Activated CD4-positive, CD25-positive, alpha-beta regulatory T cell treated with anti-CD3 and anti-CD28 coated beads, Interleukin-2, amount 50 U/mL, for 16 hours (primary cell): ENCODE results near the gene NEK11.

Experiments
- DNase-seq: peaks from one replicate; pipeline ENCODE4 v3.0.0-alpha.2; 2020; ENCODE audit warnings: low read depth, low spot score

NEK11 gene

GRCh38 chr3:131224886-131225550 is 198.3 kb downstream of the NEK11 start:
- DNase-seq = no peak

- DNase-seq = no peak
Observed at GRCh38 chr3:131228522-131228921, 201.8 kb downstream of the NEK11 start.

- DNase-seq = no peak
Observed at GRCh38 chr3:131231710-131232389, 205.2 kb downstream of the NEK11 start.

GRCh38 chr3:131232711-131233267 is 206.1 kb downstream of the NEK11 start:
- DNase-seq = no peak

GRCh38 chr3:131233900-131234668 is 207.4 kb downstream of the NEK11 start:
- DNase-seq = no peak

GRCh38 chr3:131236421-131236820 is 209.7 kb downstream of the NEK11 start:
- DNase-seq = no peak

GRCh38 chr3:131238496-131238895 is 211.8 kb downstream of the NEK11 start:
- no peak for DNase-seq

GRCh38 chr3:131239267-131239666 is 212.6 kb downstream of the NEK11 start:
- no peak for DNase-seq

- no peak for DNase-seq
Observed at GRCh38 chr3:131242201-131242600, 215.5 kb downstream of the NEK11 start.

- DNase-seq = no peak
Observed at GRCh38 chr3:131250466-131250865, 223.8 kb downstream of the NEK11 start.

GRCh38 chr3:131260525-131260924 is 233.8 kb downstream of the NEK11 start:
- no peak for DNase-seq

- no peak for DNase-seq
Observed at GRCh38 chr3:131261104-131261503, 234.4 kb downstream of the NEK11 start.

- DNase-seq = no peak
Observed at GRCh38 chr3:131275556-131275955, 248.9 kb downstream of the NEK11 start.

GRCh38 chr3:131277836-131278497 is 251.3 kb downstream of the NEK11 start:
- DNase-seq = no peak

- no peak for DNase-seq
Observed at GRCh38 chr3:131279577-131279976, 252.9 kb downstream of the NEK11 start.

GRCh38 chr3:131282379-131282778 is 255.7 kb downstream of the NEK11 start:
- DNase-seq = no peak

- DNase-seq = no peak
Observed at GRCh38 chr3:131282967-131283366, 256.3 kb downstream of the NEK11 start.

- no peak for DNase-seq
Observed at GRCh38 chr3:131283862-131284261, 257.2 kb downstream of the NEK11 start.

- no peak for DNase-seq
Observed at GRCh38 chr3:131284302-131284701, 257.6 kb downstream of the NEK11 start.

GRCh38 chr3:131285456-131285855 is 258.8 kb downstream of the NEK11 start:
- DNase-seq = no peak

- DNase-seq = no peak
Observed at GRCh38 chr3:131299836-131300235, 273.2 kb downstream of the NEK11 start.

GRCh38 chr3:131303848-131304247 is 277.2 kb downstream of the NEK11 start:
- DNase-seq = no peak
